MV-4-11 (cell line): ENCODE data around the gene PPRC1.

Experiments used
- DNase-seq: peaks from one replicate; lab custom pipeline; 2025; lab: John Stamatoyannopoulos, UW

Gene PPRC1

DNA sequence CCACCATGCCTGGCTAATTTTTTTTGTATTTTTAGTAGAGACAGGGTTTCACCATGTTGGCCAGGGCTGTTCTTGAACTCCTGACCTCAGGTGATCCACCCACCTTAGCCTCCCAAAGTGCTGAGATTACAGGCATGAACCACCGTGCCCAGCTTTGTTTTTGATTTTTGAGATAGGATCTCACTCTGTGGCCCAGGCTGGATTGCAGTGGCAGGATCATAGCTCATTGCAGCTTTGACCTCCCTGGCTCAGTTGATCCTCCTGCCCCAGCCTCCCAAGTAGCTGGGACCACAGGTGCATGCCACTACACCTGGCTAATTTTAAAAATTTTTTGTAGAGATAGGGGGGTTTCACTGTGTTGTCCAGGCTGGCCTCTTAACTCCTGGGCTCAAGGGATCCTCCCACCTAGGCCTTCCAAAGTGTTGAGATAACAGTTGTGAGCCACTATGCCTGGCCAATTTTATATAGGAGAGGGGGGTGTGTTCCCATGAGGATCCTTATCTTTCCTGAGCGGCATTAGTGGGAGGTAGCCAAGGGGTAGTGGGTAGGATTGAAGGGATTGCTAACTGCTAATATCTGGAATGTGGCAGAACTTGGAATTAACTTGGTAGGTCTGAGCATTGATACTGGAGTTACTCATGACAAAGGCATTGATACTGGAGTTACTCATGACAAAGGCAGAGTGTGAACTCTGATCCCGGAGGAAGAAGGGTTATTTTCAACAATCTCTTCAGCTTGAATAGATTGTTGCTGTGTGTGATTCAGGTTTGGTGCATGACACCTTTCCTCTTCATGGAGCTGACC, 18.3 kb downstream of the PPRC1 start:
- DNase-seq = no peak

DNA sequence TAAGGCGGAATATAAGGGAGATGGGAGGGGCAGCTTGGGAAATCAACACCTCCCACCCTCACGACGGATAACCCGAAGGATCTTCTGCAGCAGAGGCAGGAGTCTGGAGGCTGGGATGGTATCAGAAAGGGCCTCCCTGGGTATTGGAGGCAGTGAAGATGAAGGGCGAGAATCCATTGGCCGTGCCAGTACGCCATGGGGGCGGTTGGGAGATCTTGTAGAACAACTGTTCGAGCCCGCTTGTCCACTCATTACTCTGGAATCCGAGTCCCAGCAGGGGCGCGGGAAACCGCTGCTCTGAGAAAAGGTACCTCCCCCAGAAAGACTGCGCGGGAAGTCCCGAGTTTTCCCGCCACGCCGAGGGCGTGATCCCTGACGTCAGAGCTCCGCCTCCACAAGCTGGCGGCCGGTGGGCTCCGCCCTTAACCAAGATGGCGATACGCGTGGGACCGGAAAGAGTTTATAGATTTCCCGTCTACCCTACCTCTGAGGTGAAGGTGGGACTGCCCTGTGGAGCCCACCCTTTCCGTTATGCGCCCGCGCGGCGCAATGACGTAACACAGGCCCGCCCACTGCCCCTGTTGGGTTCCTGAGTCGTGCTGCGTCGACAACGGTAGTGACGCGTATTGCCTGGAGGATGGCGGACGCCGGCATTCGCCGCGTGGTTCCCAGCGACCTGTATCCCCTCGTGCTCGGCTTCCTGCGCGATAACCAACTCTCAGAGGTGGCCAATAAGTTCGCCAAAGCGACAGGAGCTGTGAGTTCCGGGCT, 19.1 kb downstream of the PPRC1 start, which contains the start of gene NOLC1:
NOLC1 (plus strand) TSS at position 616 of the 771 bp plus-strand sequence; CDS start at position 638, 22 bp downstream.
- DNase-seq = peak; percentile 99

DNA sequence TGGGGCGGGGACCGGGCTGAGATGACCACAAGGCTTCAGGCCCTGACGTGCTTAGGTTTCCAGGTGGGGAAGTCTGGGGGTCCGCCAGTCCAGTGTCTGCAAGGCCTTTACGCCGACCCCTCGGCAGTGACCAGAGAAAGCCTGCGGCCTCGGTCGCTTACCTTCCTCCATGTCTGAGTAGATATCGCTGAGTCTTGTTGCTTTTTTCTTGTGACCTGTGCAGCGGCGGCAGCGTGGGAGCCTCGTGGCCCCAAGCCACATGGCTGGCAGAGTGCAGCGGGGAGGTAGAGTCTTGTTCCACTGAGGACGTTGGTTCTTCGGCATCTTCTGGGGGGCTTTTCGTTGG, 19.7 kb downstream of the PPRC1 start:
- no peak for DNase-seq

DNA sequence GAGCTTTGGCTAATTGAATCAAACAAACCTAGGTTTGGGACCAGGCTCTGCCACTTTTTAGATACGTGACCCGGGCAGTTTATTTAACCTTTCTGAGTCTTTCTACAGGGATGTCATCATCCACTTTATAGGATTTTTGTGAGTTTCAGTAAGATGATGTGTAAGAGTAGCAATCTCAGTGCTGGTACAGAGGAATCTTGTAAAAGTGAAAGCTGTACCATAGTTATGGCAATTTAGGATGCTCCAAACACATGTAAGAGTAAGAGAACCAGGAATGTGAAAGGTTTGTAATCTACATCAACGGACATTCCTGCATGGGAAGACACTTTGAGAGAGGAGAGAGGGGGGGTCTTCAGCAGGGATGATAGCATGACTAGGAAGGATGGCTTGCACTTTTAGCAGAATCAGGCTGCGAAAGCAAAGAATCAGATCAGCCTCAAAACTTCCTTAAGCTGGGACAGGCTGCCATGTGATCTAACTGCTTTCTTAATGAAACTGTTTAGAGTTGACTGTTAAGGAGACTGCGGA, 20.3 kb downstream of the PPRC1 start:
- no peak for DNase-seq

DNA sequence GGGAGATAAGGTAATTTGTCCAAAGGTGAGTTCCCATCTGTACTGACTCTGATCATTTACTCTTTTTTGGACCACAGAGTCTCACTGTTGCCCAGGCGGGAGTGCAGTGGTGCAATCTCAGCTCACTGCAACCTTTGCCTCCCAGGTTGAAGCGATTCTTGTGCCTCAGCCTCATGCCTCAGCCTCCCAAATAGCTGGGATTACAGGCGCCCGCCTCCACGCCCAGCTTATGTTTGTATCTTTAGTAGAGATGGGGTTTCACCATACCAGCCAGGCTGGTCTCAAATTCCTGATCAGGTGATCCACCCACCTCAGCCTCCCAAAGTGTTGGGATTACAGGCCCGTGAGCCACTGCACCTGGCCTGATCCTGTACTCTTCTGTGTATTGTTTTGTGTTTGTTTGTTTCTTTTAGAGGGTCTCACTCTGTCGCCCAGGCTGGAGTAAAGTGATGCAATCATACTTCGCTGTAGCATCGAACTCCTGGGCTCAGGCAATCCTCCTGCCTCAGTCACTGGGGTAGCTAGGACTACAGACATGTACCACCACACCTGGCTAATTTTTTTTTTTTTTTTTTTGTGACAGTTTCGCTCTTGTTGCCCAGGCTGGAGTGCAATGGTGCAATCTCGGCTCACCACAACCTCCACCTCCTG, 21.8 kb downstream of the PPRC1 start:
- no peak for DNase-seq

DNA sequence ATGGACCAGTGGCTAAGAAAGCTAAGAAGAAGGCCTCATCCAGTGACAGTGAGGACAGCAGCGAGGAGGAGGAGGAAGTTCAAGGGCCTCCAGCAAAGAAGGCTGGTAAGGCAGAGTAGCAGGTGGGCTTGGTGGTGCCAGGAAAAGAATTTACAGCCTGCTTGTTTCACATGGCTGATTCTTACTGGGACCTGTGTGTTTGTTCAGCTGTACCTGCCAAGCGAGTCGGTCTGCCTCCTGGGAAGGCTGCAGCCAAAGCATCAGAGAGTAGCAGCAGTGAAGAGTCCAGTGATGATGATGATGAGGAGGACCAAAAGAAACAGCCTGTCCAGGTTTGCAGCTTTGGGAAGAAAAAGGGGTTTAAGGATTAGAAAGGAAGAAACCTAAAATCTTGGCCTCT, 24.4 kb downstream of the PPRC1 start:
- DNase-seq = no peak

DNA sequence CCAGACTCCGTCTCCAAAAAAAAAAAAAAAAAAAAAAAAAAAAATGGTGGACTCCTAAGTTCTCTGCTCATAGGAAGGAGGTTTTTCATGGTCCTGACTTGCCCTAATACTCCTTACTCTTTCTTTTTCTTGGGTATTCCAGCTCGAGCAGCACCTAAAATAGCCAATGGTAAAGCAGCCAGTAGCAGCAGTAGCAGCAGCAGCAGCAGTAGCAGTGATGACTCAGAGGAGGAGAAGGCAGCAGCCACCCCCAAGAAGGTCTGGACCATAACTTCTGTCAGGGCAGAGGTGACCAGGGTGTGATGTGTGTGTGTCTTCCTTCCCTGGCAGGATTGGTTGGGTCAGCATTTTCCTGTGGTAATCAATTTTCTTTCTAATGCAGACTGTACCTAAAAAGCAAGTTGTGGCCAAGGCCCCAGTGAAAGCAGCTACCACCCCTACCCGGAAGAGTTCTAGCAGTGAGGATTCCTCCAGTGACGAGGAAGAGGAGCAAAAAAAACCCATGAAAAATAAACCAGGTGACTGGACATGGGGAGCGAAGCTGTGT, 26.3 kb downstream of the PPRC1 start:
- no peak for DNase-seq

DNA sequence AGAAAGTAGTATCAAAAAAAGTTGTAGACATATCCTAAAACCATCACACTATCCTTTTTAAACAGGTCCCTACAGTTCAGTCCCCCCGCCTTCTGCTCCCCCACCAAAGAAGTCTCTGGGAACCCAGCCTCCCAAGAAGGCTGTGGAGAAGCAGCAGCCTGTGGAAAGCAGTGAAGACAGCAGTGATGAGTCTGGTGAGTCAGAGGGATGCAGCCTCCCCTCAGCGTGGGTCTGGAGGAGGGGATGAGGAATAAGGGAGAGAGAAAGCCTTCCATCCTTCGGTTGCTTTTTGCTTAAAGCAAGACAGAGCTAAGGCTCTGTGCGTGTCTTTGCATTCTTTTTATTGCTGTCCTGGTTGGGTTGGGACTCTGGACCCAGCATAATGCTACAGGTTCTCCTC, 27.0 kb downstream of the PPRC1 start:
- no peak for DNase-seq

DNA sequence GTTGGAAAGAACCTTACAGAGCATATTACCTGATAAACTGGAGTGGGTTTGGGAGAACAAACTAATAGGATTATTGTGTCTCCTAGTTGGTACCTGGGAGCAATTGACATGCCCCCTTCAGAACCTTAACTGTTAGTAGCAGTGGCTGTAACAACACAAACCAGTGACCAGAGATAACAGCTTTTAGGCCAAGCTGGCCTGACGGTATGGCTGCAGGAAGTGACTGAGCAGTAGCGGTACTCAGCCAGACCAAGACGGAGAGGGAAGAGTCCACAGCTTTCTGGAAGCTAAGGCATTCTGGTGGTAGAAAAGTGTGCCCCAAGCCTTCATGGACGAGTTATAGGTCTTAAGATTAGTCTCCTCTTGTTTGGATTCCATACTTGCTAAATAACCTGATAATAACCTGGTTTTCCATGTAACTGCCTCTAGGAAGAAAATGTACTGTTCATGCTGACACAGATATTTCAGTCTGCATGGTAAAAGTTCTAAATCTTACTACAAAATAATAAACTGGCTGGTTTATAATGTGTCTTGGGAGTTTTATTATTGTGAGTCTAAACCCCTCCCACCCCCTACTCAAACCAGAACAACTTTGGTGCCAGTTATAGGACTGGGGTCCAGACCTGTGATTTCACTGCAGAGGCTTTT, 30.6 kb downstream of the PPRC1 start:
- no peak for DNase-seq

DNA sequence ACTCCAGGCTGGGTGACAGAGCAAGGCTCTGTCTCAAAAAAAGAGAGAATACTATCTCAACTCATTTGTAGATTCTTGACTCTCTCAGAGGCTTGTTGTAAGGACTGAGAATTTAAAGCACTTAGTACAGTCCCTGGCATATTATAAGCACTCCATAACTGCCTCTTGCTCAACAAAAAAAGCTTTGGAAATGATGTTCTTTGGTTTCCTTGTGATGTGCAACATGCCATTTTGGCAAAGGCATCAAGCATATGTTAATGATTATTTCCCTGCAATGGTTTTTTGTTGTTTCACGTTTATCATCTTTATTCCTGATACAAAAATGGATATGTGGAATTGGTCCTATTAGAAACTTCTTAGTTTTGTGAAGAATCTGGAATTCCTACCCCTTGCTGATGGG, 35.0 kb downstream of the PPRC1 start:
- DNase-seq = no peak

DNA sequence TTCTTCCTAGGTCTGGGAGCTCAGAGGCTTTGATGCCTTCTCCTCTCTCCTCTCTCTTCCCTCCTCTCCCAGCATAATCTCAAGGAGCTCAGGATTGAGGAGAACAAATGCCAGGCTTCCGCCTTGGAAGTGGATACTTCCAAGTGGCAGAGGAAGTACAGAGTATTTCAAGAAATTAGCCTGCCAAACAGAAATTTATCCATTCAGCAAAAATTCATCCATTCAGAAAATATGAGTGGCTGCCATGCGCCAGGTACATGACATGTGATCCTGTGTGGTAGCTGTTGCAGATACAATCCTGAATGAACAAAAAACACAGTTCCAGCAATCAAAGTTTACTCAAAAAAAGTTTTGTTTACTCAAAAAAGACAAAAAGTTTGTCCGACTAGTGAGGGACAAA, 37.8 kb downstream of the PPRC1 start:
- DNase-seq = no peak

DNA sequence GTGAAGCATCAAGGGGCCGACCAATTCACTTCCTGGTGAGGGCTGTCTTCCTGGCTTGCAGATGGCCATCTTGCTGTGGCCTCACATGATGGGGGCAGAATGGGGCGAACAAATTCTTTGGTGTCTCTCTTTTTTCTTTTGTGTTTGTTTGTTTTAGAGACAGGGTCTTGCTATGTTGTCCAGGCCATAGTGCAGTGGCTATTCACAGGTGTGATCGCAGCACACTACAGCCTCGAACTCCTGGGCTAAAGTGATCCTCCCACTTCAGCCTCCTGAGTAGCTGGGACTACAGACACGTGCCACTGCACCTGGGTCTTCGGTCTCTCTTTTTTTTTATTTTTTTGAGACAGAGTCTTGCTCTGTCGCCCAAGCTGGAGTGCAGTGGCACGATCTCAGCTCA, 39.4 kb downstream of the PPRC1 start:
- no peak for DNase-seq

DNA sequence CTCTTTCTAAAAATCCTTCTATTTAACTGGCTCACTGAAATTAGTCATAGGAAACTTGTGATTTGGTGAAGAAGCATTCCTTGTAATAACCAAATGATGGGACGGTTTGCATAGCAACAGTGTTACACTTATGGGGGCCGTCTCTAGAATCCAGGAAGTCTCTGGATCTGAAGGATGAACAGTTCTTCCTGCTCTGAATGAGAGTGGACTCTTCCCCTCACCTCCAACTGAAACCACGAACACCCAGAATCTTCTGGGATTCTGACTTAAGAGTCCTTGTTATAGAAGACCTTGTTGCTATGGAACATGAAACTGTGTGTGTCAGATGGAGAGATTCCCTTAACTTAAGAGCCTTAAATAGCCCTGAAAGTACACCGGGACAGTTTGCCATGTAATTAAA, 42.6 kb downstream of the PPRC1 start:
- DNase-seq = no peak

DNA sequence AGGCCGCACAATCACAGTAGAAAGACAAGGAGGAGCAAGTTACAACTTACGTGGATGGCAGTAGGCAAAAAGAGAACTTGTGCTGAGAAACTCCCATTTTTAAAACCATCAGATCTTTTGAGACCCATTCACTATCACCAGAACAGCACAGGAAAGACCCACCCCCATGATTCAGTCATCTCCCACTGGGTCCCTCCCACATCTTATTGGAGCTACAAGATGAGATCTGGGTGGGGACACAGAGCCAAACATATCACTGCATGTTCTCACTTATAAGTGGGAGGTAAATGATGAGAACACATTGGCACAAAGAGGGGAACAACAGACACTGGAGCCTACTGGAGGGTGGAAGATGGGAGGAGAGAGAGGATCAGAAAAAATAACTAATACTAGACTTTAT, 51.8 kb downstream of the PPRC1 start:
- no peak for DNase-seq

DNA sequence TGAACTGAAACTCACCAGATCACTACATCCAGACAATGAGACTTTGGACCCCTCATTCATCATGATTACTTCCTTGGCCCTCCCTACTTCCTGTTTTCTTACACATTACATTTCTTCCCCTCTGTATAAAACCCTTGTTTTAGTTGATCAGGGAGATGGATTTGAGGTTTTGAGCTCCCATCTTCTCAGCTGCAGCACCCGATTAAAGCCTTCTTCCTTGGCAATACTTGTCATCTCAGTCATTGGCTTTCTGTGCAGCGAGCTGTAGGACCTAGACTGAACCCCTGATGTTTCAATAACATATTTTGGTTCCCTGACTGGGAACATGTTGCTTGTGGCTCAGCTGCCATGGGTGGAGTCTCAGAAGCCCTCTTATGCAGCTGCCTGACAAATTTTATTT, 52.4 kb downstream of the PPRC1 start:
- no peak for DNase-seq

DNA sequence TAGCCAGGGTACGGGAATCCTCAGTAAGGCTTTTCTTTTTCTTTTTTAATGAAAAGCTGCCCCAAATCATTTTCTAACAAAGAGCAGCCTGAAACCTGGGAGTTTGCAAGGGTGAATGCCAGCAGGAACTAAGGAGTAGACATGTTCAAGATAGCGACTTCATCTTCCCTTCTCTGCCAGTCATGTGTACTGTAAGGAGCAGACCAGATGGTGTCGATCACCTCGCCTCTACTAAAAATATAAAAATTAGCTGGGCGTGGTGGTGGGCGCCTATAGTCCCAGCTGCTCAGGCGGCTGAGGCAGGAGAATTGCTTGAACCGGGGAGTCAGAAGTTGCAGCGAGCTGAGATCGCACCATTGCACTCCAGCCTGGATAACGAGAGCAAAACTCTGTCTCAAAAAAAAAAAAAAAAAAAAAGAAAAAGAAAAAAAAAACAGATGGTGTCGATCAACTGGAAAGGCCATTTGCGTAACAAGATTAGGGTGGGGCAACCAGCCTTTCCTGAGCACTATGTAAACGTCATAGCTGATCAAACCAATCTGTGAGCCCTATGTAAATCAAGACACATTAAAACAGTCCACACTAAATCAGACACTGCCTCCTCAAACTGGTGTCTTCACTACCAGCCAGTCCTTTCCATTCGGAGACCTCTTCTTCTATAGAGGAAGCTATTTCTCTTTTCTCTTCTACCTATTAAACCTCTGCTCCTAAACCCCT, 53.1 kb downstream of the PPRC1 start:
- peak; percentile 32 for DNase-seq

DNA sequence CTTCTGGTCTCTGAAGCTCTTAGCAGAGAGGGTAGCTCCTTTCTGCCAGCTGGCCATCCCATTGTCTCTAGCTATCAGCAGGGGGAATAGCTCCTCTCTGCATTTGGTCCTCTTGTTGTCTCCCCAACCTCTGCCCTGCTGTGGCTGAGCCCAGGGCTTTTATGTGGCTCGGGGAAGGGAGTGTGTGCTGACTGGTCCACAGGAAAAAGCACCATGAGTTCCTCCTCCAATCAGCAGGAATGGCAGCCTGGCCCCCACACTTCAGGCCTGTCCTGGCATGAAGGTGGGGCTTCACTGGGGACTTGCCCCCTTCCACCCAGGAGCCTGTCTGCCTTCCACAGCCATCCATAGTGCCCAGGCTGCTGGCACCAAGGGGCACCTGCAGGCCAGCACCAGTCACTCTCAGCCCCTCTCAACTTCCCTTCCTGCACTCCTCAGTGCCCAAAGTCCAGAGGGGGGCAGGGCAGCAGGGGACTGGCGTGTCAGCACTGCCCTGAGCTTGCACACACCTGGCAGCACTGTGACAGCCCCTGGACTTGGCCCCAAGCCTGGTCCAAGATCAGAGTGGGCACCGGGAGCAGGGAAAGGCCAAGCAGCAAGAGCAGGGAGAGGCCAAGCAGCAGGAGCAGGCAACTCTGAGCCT, 55.6 kb downstream of the PPRC1 start:
- DNase-seq = no peak

DNA sequence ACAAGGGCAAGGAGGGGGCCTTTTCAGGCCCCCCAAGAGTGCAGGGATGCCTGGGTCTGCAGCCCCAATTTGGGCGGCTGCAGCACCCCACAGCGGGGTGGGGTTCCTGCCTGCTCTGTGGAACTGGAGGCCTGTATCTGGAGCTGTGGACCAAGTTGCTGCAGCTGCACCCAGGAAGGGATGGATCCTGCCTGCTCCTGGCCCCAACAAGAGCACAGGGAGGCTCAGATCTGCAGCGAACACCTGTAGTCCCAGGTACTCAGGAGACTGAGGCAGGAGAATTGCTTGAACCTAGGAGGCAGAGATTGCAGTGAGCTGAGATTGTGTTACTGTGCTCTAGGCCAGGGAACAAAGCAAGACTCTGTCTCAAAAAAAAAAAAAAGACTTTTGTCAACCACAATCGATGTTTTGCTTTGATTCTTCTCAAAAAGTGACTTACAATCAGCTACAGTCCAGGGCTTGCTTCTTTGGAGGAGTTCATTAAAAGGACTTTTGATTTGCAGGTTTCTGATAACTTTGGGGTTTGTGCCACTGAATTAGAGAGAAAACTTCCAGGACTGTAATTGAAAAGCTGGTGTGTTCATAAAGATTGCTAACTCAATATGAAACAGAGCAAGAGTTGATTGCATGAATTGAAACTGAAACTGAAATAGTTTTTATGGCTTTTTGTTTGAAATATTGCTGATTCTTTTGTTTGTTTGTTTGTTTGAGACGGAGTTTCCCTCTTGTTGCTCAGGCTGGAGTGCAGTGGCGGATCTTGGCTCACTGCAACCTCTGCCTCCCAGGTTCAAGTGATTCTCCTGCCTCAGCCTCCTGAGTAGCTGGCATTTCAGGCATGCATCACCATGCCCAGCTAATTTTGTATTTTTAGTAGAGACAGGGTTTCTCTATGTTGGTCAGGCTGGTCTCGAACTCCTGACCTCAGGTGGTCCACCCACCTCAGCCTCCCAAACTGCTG, 56.4 kb downstream of the PPRC1 start:
- peak; percentile 16 for DNase-seq

DNA sequence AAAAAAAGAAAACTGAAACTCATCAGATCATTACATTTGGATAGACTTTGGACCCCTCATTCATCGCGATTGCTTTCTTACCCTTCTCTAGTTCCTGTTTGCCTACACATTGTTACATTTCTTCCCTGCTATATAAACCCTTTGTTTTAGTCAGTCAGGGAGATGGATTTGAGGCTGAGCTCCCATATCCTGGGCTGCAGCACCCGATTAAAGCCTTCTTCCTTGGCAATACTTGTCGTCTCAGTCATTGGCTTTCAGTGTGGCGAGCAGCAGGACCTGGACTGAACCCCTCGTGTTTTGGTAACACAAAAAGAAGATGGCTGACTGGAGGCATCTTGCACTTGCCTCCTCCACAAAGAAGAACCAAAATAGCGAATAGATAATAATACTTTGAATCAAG, 59.1 kb downstream of the PPRC1 start:
- no peak for DNase-seq
